H1 (cell line): ENCODE data around the gene TOP3B. TPM values are rescaled to one million over a fixed set of nuclear protein-coding genes. Genes with fewer than 3 reads are reported as not detected.

Source experiments
- CTCF ChIA-PET: fragments of 300-600 bp; sonication (Branson Sonifier 250); formaldehyde crosslinking; loops from one replicate; lab custom pipeline; 2021; ENCODE audit not compliant: partially characterized antibody; lab: Charles Lee
- POLR2A ChIA-PET: fragments of 300-600 bp; sonication (Branson Sonifier 250); formaldehyde crosslinking; loops from one replicate; lab custom pipeline; 2021; ENCODE audit warnings: inconsistent platforms; ENCODE audit not compliant: partially characterized antibody; lab: Charles Lee
- DNase-seq, 2 experiments: peaks; one replicate each; pipeline versions ENCODE4 v3.0.0 to v3.0.0-alpha.2; 2010 to 2022; ENCODE audit warnings: low spot score in 2 of 2, low read depth in 1 of 2, mixed read lengths in 1 of 2
- FAIRE-seq: peaks from 2 replicates; lab custom pipeline; 2011; peaks lifted over from hg19 to GRCh38; lab: Jason Lieb, UNC
- H2AFZ ChIP-seq: 2 replicates; pipeline ENCODE4 v1.8.1; 2012; ENCODE audit warnings: low read length, inconsistent platforms
- H2AK5ac ChIP-seq: 2 replicates; pipeline ENCODE4 v1.6.1; 2013; ENCODE audit warnings: low read depth, low read length
- H2BK120ac ChIP-seq: replicated peaks from 2 replicates; pipeline ENCODE3; 2013; ENCODE audit warnings: low read depth, low read length, inconsistent platforms
- H2BK12ac ChIP-seq: 2 replicates; pipeline ENCODE4 v1.6.1; 2013; ENCODE audit warnings: low read depth, low read length
- H2BK15ac ChIP-seq: 2 replicates; pipeline ENCODE4 v1.6.1; 2013; ENCODE audit warnings: low read length
- H2BK20ac ChIP-seq: 2 replicates; pipeline ENCODE4 v1.6.1; 2013; ENCODE audit warnings: low read length
- H2BK5ac ChIP-seq: 2 replicates; pipeline ENCODE4 v1.6.1; 2013; ENCODE audit warnings: low read depth, low read length
- H3K14ac ChIP-seq: 2 replicates; pipeline ENCODE4 v1.6.1; 2013; ENCODE audit warnings: inconsistent platforms; ENCODE audit not compliant: insufficient read length
- H3K18ac ChIP-seq: 2 replicates; pipeline ENCODE4 v1.6.1; 2013; ENCODE audit warnings: low read length; ENCODE audit errors: extremely low read depth
- H3K23ac ChIP-seq: 2 replicates; pipeline ENCODE4 v1.6.1; 2013; ENCODE audit warnings: inconsistent platforms; ENCODE audit not compliant: insufficient read length
- H3K23me2 ChIP-seq: 2 replicates; pipeline ENCODE4 v1.6.1; 2013; ENCODE audit warnings: low read depth, low read length
- H3K27ac ChIP-seq: 2 replicates; pipeline ENCODE4 v1.6.1; 2011; ENCODE audit warnings: low read depth, low read length, inconsistent platforms
- H3K27me3 ChIP-seq, 4 experiments: replicated peaks in 1 of 4; 1 replicate in 1 of 4; 2 replicates in 3 of 4; pipeline versions ENCODE4 v1.6.1 to v1.8.1; 2011 to 2013; ENCODE audit warnings: low read length in 3 of 4, mild to moderate bottlenecking in 3 of 4, inconsistent platforms in 2 of 4, mixed read lengths in 2 of 4, moderate library complexity in 1 of 4; ENCODE audit not compliant: control insufficient read depth in 3 of 4, insufficient read depth in 3 of 4; ENCODE audit errors: extremely low read depth in 1 of 4
- H3K36me3 ChIP-seq, 4 experiments: 2 replicates each; pipeline versions ENCODE4 v1.6.1 to v1.8.1; 2011 to 2013; ENCODE audit warnings: mild to moderate bottlenecking in 4 of 4, low read length in 3 of 4, moderate library complexity in 2 of 4, control low read depth in 1 of 4, inconsistent platforms in 1 of 4; ENCODE audit not compliant: insufficient read depth in 4 of 4, control insufficient read depth in 2 of 4
- H3K4ac ChIP-seq: replicated peaks from 2 replicates; pipeline ENCODE3; 2013; ENCODE audit warnings: low read length, low read depth, mixed read lengths, inconsistent platforms; ENCODE audit not compliant: insufficient read length
- H3K4me1 ChIP-seq, 4 experiments: replicated peaks in 1 of 4; 1 replicate in 1 of 4; 2 replicates in 3 of 4; pipeline versions ENCODE4 v1.6.1 to v1.8.1; 2011 to 2013; ENCODE audit warnings: low read length in 3 of 4, inconsistent platforms in 2 of 4, mixed read lengths in 1 of 4; ENCODE audit not compliant: insufficient read depth in 4 of 4, control insufficient read depth in 3 of 4
- H3K4me2 ChIP-seq, 2 experiments: 2 replicates each; pipeline versions ENCODE4 v1.6.1 to v1.8.1; 2011 to 2013; ENCODE audit warnings: low read depth in 2 of 2, low read length in 2 of 2, control low read depth in 1 of 2, inconsistent platforms in 1 of 2, mild to moderate bottlenecking in 1 of 2; ENCODE audit not compliant: insufficient read depth in 1 of 2
- H3K4me3 ChIP-seq, 4 experiments: fragments of 200-600, 300-600 bp in 1 of 4; sonication (generic), shearing (Covaris generic), sonication (Bioruptor Twin) in 1 of 4; 2 replicates each; pipeline versions ENCODE4 v1.5.1 to v1.8.1; 2011 to 2016; ENCODE audit warnings: low read length in 4 of 4, low read depth in 3 of 4, control low read depth in 2 of 4, inconsistent platforms in 2 of 4, mild to moderate bottlenecking in 2 of 4, mixed read lengths in 1 of 4, moderate library complexity in 1 of 4; ENCODE audit not compliant: insufficient read depth in 2 of 4; ENCODE audit errors: extremely low read depth in 1 of 4
- H3K56ac ChIP-seq: replicated peaks from 2 replicates; pipeline ENCODE3; 2013; ENCODE audit warnings: low read depth, mild to moderate bottlenecking, mixed read lengths, low read length, inconsistent platforms; ENCODE audit not compliant: insufficient read length
- H3K79me1 ChIP-seq: 2 replicates; pipeline ENCODE4 v1.6.1; 2013; ENCODE audit warnings: low read depth, low read length, control low read depth
- H3K79me2 ChIP-seq, 2 experiments: 2 replicates each; pipeline versions ENCODE4 v1.6.1 to v1.8.1; 2012 to 2013; ENCODE audit warnings: low read length in 2 of 2, mild to moderate bottlenecking in 2 of 2, inconsistent platforms in 1 of 2; ENCODE audit not compliant: insufficient read depth in 2 of 2, control insufficient read depth in 1 of 2
- H3K9ac ChIP-seq, 4 experiments: replicated peaks in 1 of 4; 1 replicate in 1 of 4; 2 replicates in 3 of 4; pipeline versions ENCODE4 v1.6.1 to v1.8.1; 2011 to 2013; ENCODE audit warnings: low read depth in 3 of 4, low read length in 3 of 4, control low read depth in 2 of 4, mild to moderate bottlenecking in 2 of 4, moderate library complexity in 2 of 4, inconsistent platforms in 1 of 4; ENCODE audit errors: extremely low read depth in 1 of 4
- H3K9me3 ChIP-seq, 2 experiments: 2 replicates each; pipeline versions ENCODE4 v1.6.1 to v1.8.1; 2012 to 2013; ENCODE audit warnings: mild to moderate bottlenecking in 2 of 2, moderate library complexity in 2 of 2, control low read depth in 1 of 2, inconsistent platforms in 1 of 2, low read depth in 1 of 2, low read length in 1 of 2, mixed read lengths in 1 of 2; ENCODE audit not compliant: insufficient read depth in 2 of 2
- H4K20me1 ChIP-seq, 2 experiments: replicated peaks in 1 of 2; 2 replicates each; pipeline versions ENCODE3 to v1.8.1; 2011 to 2013; ENCODE audit warnings: inconsistent platforms in 2 of 2, low read length in 2 of 2, mild to moderate bottlenecking in 1 of 2; ENCODE audit not compliant: insufficient read depth in 2 of 2, control insufficient read depth in 1 of 2
- H4K5ac ChIP-seq: 2 replicates; pipeline ENCODE4 v1.6.1; 2013; ENCODE audit warnings: low read length, low read depth, mixed read lengths, inconsistent platforms; ENCODE audit not compliant: insufficient read length
- H4K8ac ChIP-seq: 2 replicates; pipeline ENCODE4 v1.8.0; 2013; ENCODE audit warnings: mild to moderate bottlenecking, moderate library complexity, low read length, inconsistent platforms; ENCODE audit not compliant: insufficient read depth; ENCODE audit errors: extremely low read depth
- H4K91ac ChIP-seq: replicated peaks from 2 replicates; pipeline ENCODE3; 2013; ENCODE audit warnings: low read length, mixed read lengths, inconsistent platforms; ENCODE audit not compliant: insufficient read length
- FOSL1 ChIP-seq: IDR thresholded peaks from 2 replicates; pipeline ENCODE4 v1.6.1; 2011; ENCODE audit warnings: mild to moderate bottlenecking, low read depth, low read length, moderate library complexity; ENCODE audit not compliant: insufficient read depth
- JUND ChIP-seq: IDR thresholded peaks from 2 replicates; pipeline ENCODE4 v1.6.1; 2011; ENCODE audit warnings: mild to moderate bottlenecking, improper control_type of control experiment, low read length
- KDM1A ChIP-seq: fragments of 200-600, 300-600 bp; sonication (generic); IDR thresholded peaks from 2 replicates; pipeline ENCODE4 v1.7.1; 2016; ENCODE audit warnings: mild to moderate bottlenecking, low read length, borderline replicate concordance
- NANOG ChIP-seq: IDR thresholded peaks from 2 replicates; pipeline ENCODE4 v1.6.1; 2011; ENCODE audit warnings: low read length, low read depth, mild to moderate bottlenecking, inconsistent platforms; ENCODE audit not compliant: insufficient read depth, poor library complexity, severe bottlenecking
- NRF1 ChIP-seq: IDR thresholded peaks from 2 replicates; pipeline ENCODE4 v1.6.1; 2011; ENCODE audit warnings: mild to moderate bottlenecking, low read depth, low read length, improper control_type of control experiment
- PHF8 ChIP-seq: fragments of 200-600 bp; sonication (generic); conservative IDR thresholded peaks from 2 replicates; pipeline ENCODE4 v1.7.1; 2012; ENCODE audit warnings: low read depth, mild to moderate bottlenecking, inconsistent platforms, low read length, moderate library complexity
- POLR2A ChIP-seq, 2 experiments: IDR thresholded peaks; 1 replicate in 1 of 2; 2 replicates in 1 of 2; pipeline ENCODE4 v1.6.1; 2011; ENCODE audit warnings: low read depth in 2 of 2, low read length in 2 of 2, mild to moderate bottlenecking in 2 of 2; ENCODE audit errors: control extremely low read depth in 1 of 2
- RXRA ChIP-seq: IDR thresholded peaks from 2 replicates; pipeline ENCODE4 v1.6.1; 2011; ENCODE audit warnings: low read depth, mild to moderate bottlenecking, low read length, moderate library complexity; ENCODE audit not compliant: insufficient read depth
- SIN3A ChIP-seq, 2 experiments: IDR thresholded peaks in 1 of 2; conservative IDR thresholded peaks in 1 of 2; 2 replicates each; pipeline ENCODE4 v1.6.1; 2011 to 2012; ENCODE audit warnings: low read length in 2 of 2, improper control_type of control experiment in 1 of 2, low read depth in 1 of 2, mild to moderate bottlenecking in 1 of 2
- ZNF274 ChIP-seq: IDR thresholded peaks from 2 replicates; pipeline ENCODE4 v1.7.0; 2012; ENCODE audit warnings: low read length, borderline replicate concordance; ENCODE audit errors: extremely low read depth
- WGBS, 2 experiments: shearing (Covaris generic) in 1 of 2; methylation state at CpG; one replicate each; pipeline versions ENCODE4 v1.1.6 to v1.1.7; 2013 to 2015; ENCODE audit warnings: low lambda C conversion rate in 2 of 2, mixed read lengths in 2 of 2, inconsistent platforms in 1 of 2, low coverage in 1 of 2, missing lambda C conversion rate in 1 of 2; ENCODE audit not compliant: insufficient replicate concordance in 2 of 2, insufficient coverage in 1 of 2, insufficient read length in 1 of 2; ENCODE audit errors: extremely low coverage in 1 of 2, missing lambda C conversion rate in 1 of 2; 5-methylcytosine and 5-hydroxymethylcytosine counted together
- polyA plus RNA-seq, 7 experiments: library from polyadenylated mRNA; depleted of rRNA in 3 of 7; stranded (reverse) in 5 of 7; unstranded in 2 of 7; fragments of >200 nt in 5 of 7; fragments of 200-250 nt in 2 of 7; gene quantifications; 1 replicate in 5 of 7; 2 replicates in 1 of 7; 4 replicates in 1 of 7; pipeline versions ENCODE4 v1.2.1 to v1.2.3, GENCODE V29; 2011 to 2013; ENCODE audit warnings: missing spikeins in 2 of 7, mixed read lengths in 2 of 7
- total RNA-seq: library from RNA; stranded (reverse); fragmentation: NEBNext Ultra II Directional; extraction: Animal tissue kit (Norgen Biotek cat#: 25700); gene quantifications from 2 replicates; pipeline ENCODE4 v1.2.1, GENCODE V29; 2021
- TF ChIP-seq, protein P1 (sequence below): IDR thresholded peaks from 2 replicates; pipeline ENCODE4 v1.6.1; 2012; ENCODE audit warnings: inconsistent platforms

The TOP3B gene
- total and polyA plus RNA-seq, 2 of the 8 experiments (the other 6 are each of a cell fraction or from before 2014, with no cell fraction given): 30.4 to 52.8 TPM

DNA sequence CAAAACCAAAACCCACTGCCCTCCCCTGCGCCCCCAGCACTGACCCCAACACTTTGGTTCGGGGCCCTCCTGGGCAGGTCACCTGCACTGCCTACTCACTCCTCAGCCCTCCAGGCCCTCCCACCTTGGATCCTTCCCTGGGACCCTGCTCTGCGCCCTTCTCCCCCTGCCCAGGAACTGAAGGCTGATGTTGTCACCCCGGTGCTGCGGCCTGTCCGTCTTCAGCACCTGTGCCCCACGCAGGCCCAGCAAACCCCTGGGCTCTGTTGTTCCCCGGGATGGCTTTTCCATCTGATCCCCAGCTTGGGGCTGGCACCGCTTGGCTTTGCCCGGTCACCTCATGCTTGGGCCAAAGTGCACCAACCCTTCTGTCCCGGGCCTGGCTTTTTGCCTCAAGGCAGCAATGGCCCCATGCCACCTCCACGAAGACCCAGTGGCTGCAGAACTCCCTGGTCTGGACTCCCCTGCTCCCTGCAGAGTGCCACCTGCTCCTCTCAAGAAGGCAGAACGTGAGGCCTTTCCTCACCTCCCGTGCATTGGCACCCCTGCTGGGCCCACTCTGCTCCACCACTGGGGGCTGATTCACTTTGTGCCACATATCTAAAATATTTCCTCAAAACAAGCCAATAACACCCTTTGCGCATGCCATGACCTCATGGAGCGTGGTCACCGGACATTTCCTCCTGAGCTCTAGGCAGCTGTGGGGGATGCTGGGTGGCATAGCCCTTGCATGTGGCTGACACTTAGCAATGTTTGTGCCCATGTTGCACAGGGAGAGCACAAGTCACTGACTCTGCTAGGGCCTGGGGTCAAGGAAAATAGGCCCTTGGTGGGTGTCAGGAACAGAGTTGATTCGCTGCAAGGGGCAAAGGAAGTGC lies 38.8 kb downstream of the TOP3B start:
- no peak overlapping the region for H2BK15ac ChIP-seq
- CTCF ChIA-PET: interaction anchor here (1.2 kb wide), 1 partner anchor 9 kb away, joined by 3 read pairs; the partner anchor contains the start of gene PPM1F
- WGBS, 2 experiments: 95% methylated on average over 18 of the region's 18 CpGs; no CpG with 5 or more reads in 1 of the 2 experiments
- no peak for TF ChIP-seq KDM1A
- TF ChIP-seq RXRA: no peak
- no peak for TF ChIP-seq POLR2A (IDR thresholded peaks at IDR 0.05; ENCODE audit: control extremely low read depth in 1 of 2, low read depth in 2 of 2, low read length in 2 of 2)
- TF ChIP-seq PHF8: no peak
- TF ChIP-seq JUND: no peak
- no peak for TF ChIP-seq NANOG
- TF ChIP-seq, protein P1, sequence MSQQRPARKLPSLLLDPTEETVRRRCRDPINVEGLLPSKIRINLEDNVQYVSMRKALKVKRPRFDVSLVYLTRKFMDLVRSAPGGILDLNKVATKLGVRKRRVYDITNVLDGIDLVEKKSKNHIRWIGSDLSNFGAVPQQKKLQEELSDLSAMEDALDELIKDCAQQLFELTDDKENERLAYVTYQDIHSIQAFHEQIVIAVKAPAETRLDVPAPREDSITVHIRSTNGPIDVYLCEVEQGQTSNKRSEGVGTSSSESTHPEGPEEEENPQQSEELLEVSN: no peak
- TF ChIP-seq SIN3A (conservative IDR thresholded peaks at IDR 0.05 in 1 of 2, IDR thresholded peaks at IDR 0.05 in 1 of 2; ENCODE audit: low read depth in 1 of 2, low read length in 2 of 2): no peak
- TF ChIP-seq ZNF274: no peak
- no peak for TF ChIP-seq FOSL1
- no peak for TF ChIP-seq NRF1

More for the DNA sequence above, 38.8 kb downstream of the TOP3B start:
- Histone ChIP-seq H3K23ac (no peak overlapping the region), H4K91ac (no peak overlapping the region), H3K9ac (no peak overlapping the region), H4K8ac (peak overlapping the region; percentile 3; the same call in 1 of the 2 replicates), H3K4me2 (no peak overlapping the region), H3K14ac (no peak overlapping the region), H2AK5ac (no peak overlapping the region), H3K9me3 (no peaks in the 10 kb centered on the region), H3K27ac (no peak overlapping the region), H4K5ac (no peak overlapping the region), H2BK12ac (no peak overlapping the region), H2BK120ac (no peak overlapping the region), H2AFZ (no peak overlapping the region), H2BK5ac (no peak overlapping the region), H3K18ac (no peak overlapping the region), H2BK20ac (no peak overlapping the region), H3K79me2 (no peaks in the 10 kb centered on the region), H3K27me3 (no peaks in the 10 kb centered on the region), H3K79me1 (no peaks in the 10 kb centered on the region; the same call in 1 of the 2 replicates), H4K20me1 (peaks cover 2 to 3% of the 10 kb centered on the region in 2 experiments), H3K56ac (no peak overlapping the region), H3K36me3 (no peaks in the 10 kb centered on the region), H3K4ac (no peak overlapping the region), H3K23me2 (no peaks in the 10 kb centered on the region), H3K4me3 (no peak overlapping the region), H3K4me1 (peaks cover 0 to 11% (median 6%) of the 10 kb centered on the region in 4 experiments; a peak in 5 of 7 replicates)
- no peak for FAIRE-seq
- DNase-seq: no peak
- POLR2A ChIA-PET: interaction anchor here (1.0 to 1.1 kb wide), 2 partner anchors 23 to 208 kb away, joined by 3 read pairs; partner anchors contain the start of gene YPEL1
